Testis (tissue), 3 donors: ENCODE results near the gene CGNL1. TPM values are rescaled to one million over a fixed set of nuclear protein-coding genes. Genes with fewer than 3 reads are reported as not detected.

Experiments used
- DNase-seq: peaks from one replicate; pipeline ENCODE4 v3.0.0-alpha.2; 2019
- H3K27ac ChIP-seq, 2 donors: fragments of 200-600 bp; sonication (generic); one replicate each; pipeline ENCODE4 v1.5.1; 2019
- H3K27me3 ChIP-seq: fragments of 200-600 bp; sonication (generic); one replicate; pipeline ENCODE4 v1.5.1; 2019
- H3K36me3 ChIP-seq: fragments of 200-600 bp; sonication (generic); one replicate; pipeline ENCODE4 v1.5.1; 2017; ENCODE audit warnings: low read depth; ENCODE audit errors: missing control alignments
- H3K4me1 ChIP-seq: fragments of 200-600 bp; sonication (generic); one replicate; pipeline ENCODE4 v1.5.1; 2019
- H3K4me3 ChIP-seq, 2 donors: fragments of 200-600 bp; sonication (generic); one replicate each; pipeline ENCODE4 v1.5.1; 2017 to 2019
- H3K9me3 ChIP-seq: fragments of 200-600 bp; sonication (generic); one replicate; pipeline ENCODE4 v1.5.1; 2017
- CTCF ChIP-seq, 3 experiments: fragments of 450-650 bp in 2 of 3; fragments of 200-600 bp in 1 of 3; sonication (generic) in 1 of 3; IDR thresholded peaks; one replicate each; pipeline ENCODE4 v1.5.1; 2016 to 2019; ENCODE audit warnings: antibody characterized with exemption in 3 of 3, mild to moderate bottlenecking in 2 of 3, moderate library complexity in 1 of 3
- POLR2A ChIP-seq: fragments of 450-650 bp; IDR thresholded peaks from one replicate; pipeline ENCODE4 v1.6.1; 2017; ENCODE audit warnings: antibody characterized with exemption, mild to moderate bottlenecking, moderate library complexity
- WGBS, 2 donors: methylation state at CpG; one replicate each; pipeline ENCODE4 v1.1.5; 2018; 5-methylcytosine and 5-hydroxymethylcytosine counted together
- intact Hi-C: fragments of 100-400 bp; cut with DNase I; formaldehyde crosslinking; loops from one replicate; pipeline ENCODE4 v1.15.1; 2023; ENCODE audit warnings: low total_unique reads
- polyA plus RNA-seq: library from polyadenylated mRNA; stranded (reverse); fragments of 350-450 nt; fragmentation: Illumina TruSeq; extraction: RNeasy Lipid Tissue Mini Kit (QIAGEN cat#74804); gene quantifications from one replicate; pipeline ENCODE4 v1.2.3, GENCODE V29; 2014; ENCODE audit warnings: low read depth, low replicate concordance; ENCODE audit not compliant: insufficient read depth
- total RNA-seq, 2 donors: library from RNA; depleted of rRNA; stranded (reverse); fragments of >200 nt; gene quantifications; one replicate each; pipeline ENCODE4 v1.2.3, GENCODE V29; 2016

CGNL1 gene
- total and polyA plus RNA-seq, 3 donors from 2014 or later, result 21.0 to 40.2 (median 29.2) TPM

- Histone ChIP-seq H3K27me3 (no peaks in the 10 kb centered on the region), H3K4me1 (peaks cover 24% of the 10 kb centered on the region)
Observed at GRCh38 chr15:57494581-57494980, 118.3 kb downstream of the CGNL1 start.

GRCh38 chr15:57495041-57495440, 118.7 kb downstream of the CGNL1 start:
- H3K4me3 ChIP-seq, result no peak overlapping the region
- H3K9me3 ChIP-seq, result no peaks in the 10 kb centered on the region
- no peak for DNase-seq
- TF ChIP-seq CTCF (IDR thresholded peaks at IDR 0.05) (no peak), POLR2A (no peak)
- H3K27me3 ChIP-seq, result no peaks in the 10 kb centered on the region
- H3K27ac ChIP-seq, result peak overlapping the region in 1 of 2 donors; percentile 2
- no peaks in the 10 kb centered on the region for H3K36me3 ChIP-seq
- WGBS, 2 donors, result 57 to 60% methylated on average over 2 of the region's 2 CpGs
- H3K4me1 ChIP-seq, result peaks cover 26% of the 10 kb centered on the region
- intact Hi-C loops, result no loop called here

More at GRCh38 chr15:57494581-57494980, 118.3 kb downstream of the CGNL1 start:
- intact Hi-C loops, result no loop called here
- Histone ChIP-seq H3K9me3 (no peaks in the 10 kb centered on the region), H3K4me3 (no peak overlapping the region), H3K27ac (peak overlapping the region in 1 of 2 donors; percentile 7), H3K36me3 (no peaks in the 10 kb centered on the region)
- TF ChIP-seq CTCF (IDR thresholded peaks at IDR 0.05) (no peak), POLR2A (no peak)
- 60 to 62% methylated on average over 4 of the region's 4 CpGs for WGBS, 2 donors
- no peak for DNase-seq

DNA sequence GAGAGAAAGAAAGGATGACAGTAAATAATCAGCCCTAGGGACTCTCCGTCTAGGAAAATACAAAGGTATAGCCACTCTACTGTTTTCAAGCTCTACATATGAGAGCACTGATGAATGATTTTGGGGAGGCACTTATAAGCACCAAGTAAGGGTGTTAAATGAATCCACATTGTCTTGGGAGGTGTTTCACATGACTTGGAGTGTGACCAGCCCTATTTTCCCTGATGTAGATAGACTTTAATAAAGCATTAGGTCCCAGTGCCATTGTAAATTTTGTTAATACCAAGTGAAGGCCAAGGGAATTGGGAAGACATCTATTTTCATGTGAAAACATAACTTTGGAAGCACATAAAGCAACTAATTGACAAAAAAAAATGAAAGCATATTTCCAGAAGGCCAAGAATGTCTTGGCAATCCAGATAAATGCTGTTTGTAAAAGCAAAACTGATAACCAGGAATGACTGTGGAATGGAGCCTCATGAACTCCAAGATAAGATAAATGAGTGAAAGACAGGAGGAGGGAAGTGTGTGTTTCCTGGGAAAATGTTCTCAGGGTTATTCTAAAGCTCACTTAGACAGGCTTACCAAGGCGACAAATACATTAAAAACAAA, 119.4 kb downstream of the CGNL1 start:
- intact Hi-C loops, result no loop called here
- DNase-seq, result no peak
- Histone ChIP-seq H3K4me1 (peaks cover 28% of the 10 kb centered on the region), H3K27ac (peak overlapping the region in 1 of 2 donors; percentile 2), H3K27me3 (no peaks in the 10 kb centered on the region), H3K9me3 (no peaks in the 10 kb centered on the region), H3K4me3 (no peak overlapping the region), H3K36me3 (no peaks in the 10 kb centered on the region)
- no peak for TF ChIP-seq POLR2A
- TF ChIP-seq CTCF (IDR thresholded peaks at IDR 0.05), result no peak
- 70 to 77% methylated on average over 2 of the region's 2 CpGs for WGBS, 2 donors

- Histone ChIP-seq H3K27ac (no peak overlapping the region), H3K4me3 (no peak overlapping the region), H3K36me3 (no peaks in the 10 kb centered on the region), H3K4me1 (peaks cover 32% of the 10 kb centered on the region), H3K9me3 (no peaks in the 10 kb centered on the region), H3K27me3 (no peaks in the 10 kb centered on the region)
- 94 to 100% methylated on average over 1 of the region's 1 CpG for WGBS, 2 donors
- DNase-seq, result no peak
- no peak for TF ChIP-seq CTCF (IDR thresholded peaks at IDR 0.05)
- TF ChIP-seq POLR2A, result no peak
- intact Hi-C loops, result no loop called here
Observed at GRCh38 chr15:57496594-57496945, 120.3 kb downstream of the CGNL1 start.
